Measurements from ENCODE around the gene CYFIP2. TPM values are rescaled to one million over a fixed set of nuclear protein-coding genes. Genes with fewer than 3 reads are reported as not detected.
A peak's percentile ranks its signal among the peaks of the same experiment; 100 is the strongest.

CYFIP2 gene
- total and polyA plus RNA-seq, 7 donors: 0.61 to 8.3 (median 4.9) TPM

GRCh38 chr5:157311595-157311994 is 45.7 kb downstream of the CYFIP2 start:
- Histone ChIP-seq H3K27me3 (ENCODE audit: insufficient read depth in 3 of 3, low read length in 2 of 3) (no peaks in the 10 kb centered on the region), H3K9me3 (no peaks in the 10 kb centered on the region), H3K4me1 (no peaks in the 10 kb centered on the region), H3K27ac (no peak overlapping the region), H3K4me3 (no peak overlapping the region), H3K36me3 (ENCODE audit: insufficient read depth in 1 of 2, low read depth in 1 of 2) (no peaks in the 10 kb centered on the region)
- TF ChIP-seq CTCF (IDR thresholded peaks at IDR 0.05): no peak
- DNase-seq (no peak), ATAC-seq (no peak)
- 92 to 94% (median 94%) methylated on average over 11 of the region's 11 CpGs for WGBS, 3 donors
- intact Hi-C loops (cut with DNase I): loop anchor here in 1 of 2 donors (5.0 kb wide), 1 partner anchor 59 kb away; no protein-coding TSS in a partner anchor

- H3K9me3 ChIP-seq: no peaks in the 10 kb centered on the region
- peak; percentile 80 to 92 (median 84) for ATAC-seq
- H3K36me3 ChIP-seq (ENCODE audit: insufficient read depth in 1 of 2, low read depth in 1 of 2): no peaks in the 10 kb centered on the region
- H3K4me3 ChIP-seq: no peak overlapping the region
- H3K27ac ChIP-seq: no peak overlapping the region
- peak; percentile 65 for TF ChIP-seq CTCF (IDR thresholded peaks at IDR 0.05)
- no peaks in the 10 kb centered on the region for H3K27me3 ChIP-seq (ENCODE audit: insufficient read depth in 3 of 3, low read length in 2 of 3)
- intact Hi-C loops (cut with DNase I): loop anchor here (2.0 to 5.0 kb wide), 2 partner anchors 60 kb away; no protein-coding TSS in a partner anchor
- DNase-seq: peak in 1 of 2 donors; percentile 63
- H3K4me1 ChIP-seq: no peaks in the 10 kb centered on the region
- WGBS, 3 donors: 21 to 34% (median 27%) methylated on average over 6 of the region's 6 CpGs
Observed at GRCh38 chr5:157312492-157312891, 46.6 kb downstream of the CYFIP2 start.

GRCh38 chr5:157322581-157322980 is 56.7 kb downstream of the CYFIP2 start:
- no peak overlapping the region for H3K27ac ChIP-seq
- H3K4me3 ChIP-seq: no peak overlapping the region
- H3K4me1 ChIP-seq: no peaks in the 10 kb centered on the region
- WGBS, 3 donors: 90 to 94% (median 91%) methylated on average over 13 of the region's 13 CpGs
- ATAC-seq (no peak), DNase-seq (no peak)
- intact Hi-C loops (cut with DNase I): no loop called here
- no peaks in the 10 kb centered on the region for H3K27me3 ChIP-seq (ENCODE audit: insufficient read depth in 3 of 3, low read length in 2 of 3)
- H3K36me3 ChIP-seq (ENCODE audit: insufficient read depth in 1 of 2, low read depth in 1 of 2): peaks cover 0 to 4% of the 10 kb centered on the region in 2 donors
- no peaks in the 10 kb centered on the region for H3K9me3 ChIP-seq
- no peak for TF ChIP-seq CTCF (IDR thresholded peaks at IDR 0.05)

GRCh38 chr5:157323107-157323706 is 57.3 kb downstream of the CYFIP2 start:
- H3K27me3 ChIP-seq (ENCODE audit: insufficient read depth in 3 of 3, low read length in 2 of 3): no peaks in the 10 kb centered on the region
- H3K9me3 ChIP-seq: no peaks in the 10 kb centered on the region
- no peak overlapping the region for H3K27ac ChIP-seq
- no peaks in the 10 kb centered on the region for H3K4me1 ChIP-seq
- DNase-seq: no peak
- WGBS, 3 donors: 79 to 82% (median 82%) methylated on average over 10 of the region's 10 CpGs
- no peak for TF ChIP-seq CTCF (IDR thresholded peaks at IDR 0.05)
- intact Hi-C loops (cut with DNase I): no loop called here
- no peak for ATAC-seq
- H3K4me3 ChIP-seq: no peak overlapping the region
- H3K36me3 ChIP-seq (ENCODE audit: insufficient read depth in 1 of 2, low read depth in 1 of 2): peaks cover 0 to 4% of the 10 kb centered on the region in 2 donors

GRCh38 chr5:157324237-157324636 is 58.3 kb downstream of the CYFIP2 start:
- Histone ChIP-seq H3K36me3 (ENCODE audit: insufficient read depth in 1 of 2, low read depth in 1 of 2) (peaks cover 0 to 4% of the 10 kb centered on the region in 2 donors), H3K27ac (no peak overlapping the region), H3K4me1 (no peaks in the 10 kb centered on the region), H3K9me3 (no peaks in the 10 kb centered on the region), H3K4me3 (no peak overlapping the region), H3K27me3 (ENCODE audit: insufficient read depth in 3 of 3, low read length in 2 of 3) (no peaks in the 10 kb centered on the region)
- no peak for TF ChIP-seq CTCF (IDR thresholded peaks at IDR 0.05)
- DNase-seq: no peak
- intact Hi-C loops (cut with DNase I): no loop called here
- ATAC-seq: no peak
- 94 to 95% (median 95%) methylated on average over 7 of the region's 7 CpGs for WGBS, 3 donors
